ENCODE data around the gene LANCL2.
A peak's percentile ranks its signal among the peaks of the same experiment; 100 is the strongest.
"Not testable (repeated sequence)": the region's sequence is repeated elsewhere in the genome, so short reads cannot be mapped to it uniquely, and the experiment has no call there.

LANCL2 gene

DNA sequence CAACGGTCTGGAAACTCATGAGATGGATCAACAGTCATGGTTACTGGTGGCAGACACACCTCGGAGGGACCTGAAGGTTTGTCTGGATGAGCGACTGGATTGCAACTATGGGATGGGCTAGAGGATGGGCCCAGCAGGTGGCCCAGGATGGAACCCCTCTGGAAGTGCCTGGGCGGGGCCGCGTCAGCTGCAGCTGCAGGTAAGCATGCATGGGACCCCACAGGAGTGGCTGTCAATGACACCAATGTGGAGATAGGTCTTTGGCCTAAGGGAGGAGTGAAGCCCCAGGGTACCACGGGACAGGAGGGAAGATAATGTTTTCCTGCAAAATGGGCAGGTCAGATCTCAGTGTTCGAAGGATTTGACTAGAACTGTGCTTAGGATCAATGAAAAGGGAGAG lies 103.4 kb downstream of the LANCL2 start:
- peaks cover 60% of the 10 kb centered on the region for H3K36me3 Mint-ChIP-seq (ENCODE audit: low read depth)
- no peak overlapping the region for H3K27ac Mint-ChIP-seq
- DNase-seq, result no peak
- H3K27me3 Mint-ChIP-seq (ENCODE audit: low read depth, poor library complexity), result peaks cover 3% of the 10 kb centered on the region
- peaks cover 41% of the 10 kb centered on the region for H3K9me3 Mint-ChIP-seq
- H3K4me3 Mint-ChIP-seq, result no peak overlapping the region
- TF ChIP-seq, protein P1, sequence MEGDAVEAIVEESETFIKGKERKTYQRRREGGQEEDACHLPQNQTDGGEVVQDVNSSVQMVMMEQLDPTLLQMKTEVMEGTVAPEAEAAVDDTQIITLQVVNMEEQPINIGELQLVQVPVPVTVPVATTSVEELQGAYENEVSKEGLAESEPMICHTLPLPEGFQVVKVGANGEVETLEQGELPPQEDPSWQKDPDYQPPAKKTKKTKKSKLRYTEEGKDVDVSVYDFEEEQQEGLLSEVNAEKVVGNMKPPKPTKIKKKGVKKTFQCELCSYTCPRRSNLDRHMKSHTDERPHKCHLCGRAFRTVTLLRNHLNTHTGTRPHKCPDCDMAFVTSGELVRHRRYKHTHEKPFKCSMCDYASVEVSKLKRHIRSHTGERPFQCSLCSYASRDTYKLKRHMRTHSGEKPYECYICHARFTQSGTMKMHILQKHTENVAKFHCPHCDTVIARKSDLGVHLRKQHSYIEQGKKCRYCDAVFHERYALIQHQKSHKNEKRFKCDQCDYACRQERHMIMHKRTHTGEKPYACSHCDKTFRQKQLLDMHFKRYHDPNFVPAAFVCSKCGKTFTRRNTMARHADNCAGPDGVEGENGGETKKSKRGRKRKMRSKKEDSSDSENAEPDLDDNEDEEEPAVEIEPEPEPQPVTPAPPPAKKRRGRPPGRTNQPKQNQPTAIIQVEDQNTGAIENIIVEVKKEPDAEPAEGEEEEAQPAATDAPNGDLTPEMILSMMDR (IDR thresholded peaks at IDR 0.05), result no peak
- H3K4me1 Mint-ChIP-seq, result no peaks in the 10 kb centered on the region

GRCh38 chr7:55469271-55469681 lies 104.1 kb downstream of the LANCL2 start:
- TF ChIP-seq, protein P1 (IDR thresholded peaks at IDR 0.05), result no peak
- H3K4me3 Mint-ChIP-seq, result no peak overlapping the region
- H3K27ac Mint-ChIP-seq, result no peak overlapping the region
- H3K4me1 Mint-ChIP-seq, result no peaks in the 10 kb centered on the region
- peaks cover 52% of the 10 kb centered on the region for H3K36me3 Mint-ChIP-seq (ENCODE audit: low read depth)
- peaks cover 2% of the 10 kb centered on the region for H3K27me3 Mint-ChIP-seq (ENCODE audit: low read depth, poor library complexity)
- peaks cover 35% of the 10 kb centered on the region for H3K9me3 Mint-ChIP-seq
- no peak for DNase-seq

GRCh38 chr7:55469721-55470120 lies 104.6 kb downstream of the LANCL2 start:
- H3K9me3 Mint-ChIP-seq, result peaks cover 31% of the 10 kb centered on the region
- H3K4me1 Mint-ChIP-seq, result no peaks in the 10 kb centered on the region
- TF ChIP-seq, protein P1 (IDR thresholded peaks at IDR 0.05), result no peak
- peaks cover 2% of the 10 kb centered on the region for H3K27me3 Mint-ChIP-seq (ENCODE audit: low read depth, poor library complexity)
- DNase-seq, result no peak
- no peak overlapping the region for H3K27ac Mint-ChIP-seq
- no peak overlapping the region for H3K4me3 Mint-ChIP-seq
- H3K36me3 Mint-ChIP-seq (ENCODE audit: low read depth), result peaks cover 47% of the 10 kb centered on the region

DNA sequence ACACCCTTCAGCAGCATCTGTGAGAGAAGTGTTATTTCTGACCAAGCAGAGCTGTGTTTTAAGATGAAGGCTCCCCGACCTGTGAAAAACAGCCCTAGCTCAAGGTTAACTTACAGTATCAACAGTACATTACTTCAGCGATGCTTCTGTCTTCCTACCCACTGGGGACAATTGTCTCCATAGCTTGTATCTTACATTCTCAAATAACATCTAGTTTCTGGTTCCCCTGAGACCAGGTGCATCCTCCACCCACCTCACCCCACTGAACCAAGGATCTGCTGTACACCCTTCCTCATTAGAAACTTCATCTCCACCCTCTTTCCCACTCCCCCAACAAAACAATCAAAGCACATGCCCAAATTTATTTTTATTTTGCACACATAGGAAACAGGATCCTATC lies 105.1 kb downstream of the LANCL2 start:
- no peak for DNase-seq
- peaks cover 42% of the 10 kb centered on the region for H3K36me3 Mint-ChIP-seq (ENCODE audit: low read depth)
- peak overlapping the region; percentile 50 for H3K27ac Mint-ChIP-seq
- no peak overlapping the region for H3K4me3 Mint-ChIP-seq
- peaks cover 2% of the 10 kb centered on the region for H3K27me3 Mint-ChIP-seq (ENCODE audit: low read depth, poor library complexity)
- no peaks in the 10 kb centered on the region for H3K4me1 Mint-ChIP-seq
- TF ChIP-seq, protein P1 (IDR thresholded peaks at IDR 0.05), result no peak
- H3K9me3 Mint-ChIP-seq, result peaks cover 26% of the 10 kb centered on the region

- H3K27me3 Mint-ChIP-seq (ENCODE audit: low read depth, poor library complexity); H3K27ac Mint-ChIP-seq; DNase-seq; H3K4me3 Mint-ChIP-seq; H3K4me1 Mint-ChIP-seq: not testable (repeated sequence)
- peaks cover 30% of the 10 kb centered on the region for H3K36me3 Mint-ChIP-seq (ENCODE audit: low read depth)
- H3K9me3 Mint-ChIP-seq, result peaks cover 16% of the 10 kb centered on the region
These were observed 106.5 kb downstream of the LANCL2 start for GRCh38 chr7:55471594-55471993.

DNA sequence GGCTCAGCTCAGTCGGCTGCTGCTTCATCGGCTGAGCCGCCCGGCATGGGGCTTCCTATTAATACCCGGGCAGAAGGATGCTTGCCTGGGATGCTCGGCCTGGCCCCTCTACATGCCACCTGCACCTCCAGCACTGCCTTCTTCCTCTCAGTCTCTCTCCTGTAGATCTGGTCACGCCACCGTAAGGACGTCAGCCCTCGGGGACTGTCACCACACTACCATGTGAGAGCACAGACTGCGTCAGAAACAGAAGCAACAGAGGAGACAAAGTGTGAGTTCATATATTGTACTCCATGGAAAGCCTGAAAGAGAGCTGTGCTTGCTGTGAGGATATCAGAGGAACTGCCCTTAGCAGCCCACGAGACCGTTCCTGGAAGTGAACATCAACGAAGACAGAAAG lies 107.3 kb downstream of the LANCL2 start:
- H3K36me3 Mint-ChIP-seq (ENCODE audit: low read depth), result peaks cover 22% of the 10 kb centered on the region
- not testable (repeated sequence) for DNase-seq; H3K4me1 Mint-ChIP-seq; H3K27me3 Mint-ChIP-seq (ENCODE audit: low read depth, poor library complexity); H3K4me3 Mint-ChIP-seq; H3K9me3 Mint-ChIP-seq; H3K27ac Mint-ChIP-seq

DNA sequence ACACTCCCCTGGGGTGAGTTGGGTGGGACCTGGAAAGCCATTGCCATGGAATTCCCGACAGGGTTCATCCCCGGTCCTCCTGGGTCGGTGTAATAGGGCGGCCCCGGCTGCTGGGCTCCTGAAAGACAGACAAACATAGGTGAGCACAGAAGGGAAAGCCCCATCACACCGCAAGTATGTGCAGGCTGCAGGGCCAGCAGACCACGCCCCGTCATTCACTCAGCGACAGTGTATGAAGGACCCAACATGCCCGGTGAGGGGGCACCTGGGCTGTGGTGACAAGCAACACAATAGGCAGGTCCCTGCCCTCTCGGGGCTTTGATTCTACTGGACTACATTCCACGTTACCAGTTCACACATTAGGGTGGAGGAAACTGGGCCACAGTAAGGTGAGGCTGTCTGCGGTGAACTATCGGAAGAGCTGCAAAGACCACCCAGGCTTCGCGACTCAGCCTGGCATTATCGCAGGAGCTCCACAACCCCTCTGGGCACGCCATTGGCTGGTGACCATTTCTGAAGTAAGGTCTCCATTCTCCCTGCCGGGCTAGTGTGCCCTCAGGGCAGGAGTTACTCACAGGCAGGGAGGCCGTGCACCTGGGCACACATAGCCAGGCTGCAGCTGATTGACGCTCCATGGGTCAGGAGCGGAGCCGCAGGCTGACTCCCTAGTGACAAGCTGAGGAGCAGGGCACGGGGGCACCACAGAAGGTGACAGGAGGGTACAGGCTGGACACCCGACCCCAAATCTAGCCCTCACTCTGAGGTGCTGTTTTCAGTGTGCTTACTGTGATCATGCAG lies 108.0 kb downstream of the LANCL2 start:
- TF ChIP-seq, protein P1 (IDR thresholded peaks at IDR 0.05), result no peak
- Mint-ChIP-seq H3K4me1 (no peaks in the 10 kb centered on the region), H3K27me3 (ENCODE audit: low read depth, poor library complexity) (no peaks in the 10 kb centered on the region), H3K36me3 (ENCODE audit: low read depth) (peaks cover 14% of the 10 kb centered on the region), H3K27ac (no peak overlapping the region), H3K9me3 (peaks cover 4% of the 10 kb centered on the region), H3K4me3 (no peak overlapping the region)
- DNase-seq, result no peak
